GM21390 (cell line): Measurements from ENCODE around the gene MAP2K5.
A peak's percentile ranks its signal among the peaks of the same experiment; 100 is the strongest.

Source experiments
- ATAC-seq: cut with Tn5 transposase; IDR thresholded peaks from one replicate; pipeline ENCODE4 v1.9.1; 2021; ENCODE audit not compliant: unreplicated experiment

The MAP2K5 gene

DNA sequence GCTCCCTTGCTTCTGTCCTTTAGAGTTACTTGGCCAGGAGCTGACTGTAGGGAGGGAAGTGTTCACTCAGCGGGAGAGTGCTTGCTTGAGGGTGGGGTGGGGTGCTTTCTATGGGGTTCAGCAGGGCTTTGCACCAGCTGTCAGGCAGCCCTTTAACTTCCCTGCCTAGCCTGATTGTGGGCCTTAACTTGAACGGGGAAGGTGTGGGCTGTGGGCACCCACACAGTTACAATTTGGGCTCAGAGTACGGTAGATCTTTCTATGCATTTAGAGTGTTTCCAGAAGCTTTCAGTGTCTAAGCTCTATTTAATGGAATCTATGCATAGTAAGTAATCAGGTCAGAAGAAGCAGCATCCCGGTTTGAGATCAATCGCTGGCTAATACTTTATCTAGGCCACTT, 234.6 kb downstream of the MAP2K5 start:
- no peak for ATAC-seq

DNA sequence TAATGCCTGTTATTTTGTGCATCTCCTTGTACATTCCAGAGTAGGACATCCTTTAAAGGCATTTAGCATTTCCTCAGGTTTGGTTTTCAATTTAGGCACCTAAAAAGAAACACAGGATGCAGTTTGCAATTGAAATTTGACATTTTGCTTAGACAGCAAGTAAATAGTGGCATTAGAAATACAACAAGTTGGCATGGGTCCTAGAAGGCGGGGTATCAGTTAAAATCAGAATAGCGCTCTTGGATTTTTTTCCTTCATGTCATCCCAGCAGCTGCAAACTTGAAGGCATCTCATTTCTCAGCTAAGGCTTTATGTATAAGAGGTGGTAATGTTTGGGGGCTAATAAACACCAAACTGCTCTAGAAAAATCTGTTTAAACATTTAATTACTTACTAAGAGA, 235.3 kb downstream of the MAP2K5 start:
- no peak for ATAC-seq

DNA sequence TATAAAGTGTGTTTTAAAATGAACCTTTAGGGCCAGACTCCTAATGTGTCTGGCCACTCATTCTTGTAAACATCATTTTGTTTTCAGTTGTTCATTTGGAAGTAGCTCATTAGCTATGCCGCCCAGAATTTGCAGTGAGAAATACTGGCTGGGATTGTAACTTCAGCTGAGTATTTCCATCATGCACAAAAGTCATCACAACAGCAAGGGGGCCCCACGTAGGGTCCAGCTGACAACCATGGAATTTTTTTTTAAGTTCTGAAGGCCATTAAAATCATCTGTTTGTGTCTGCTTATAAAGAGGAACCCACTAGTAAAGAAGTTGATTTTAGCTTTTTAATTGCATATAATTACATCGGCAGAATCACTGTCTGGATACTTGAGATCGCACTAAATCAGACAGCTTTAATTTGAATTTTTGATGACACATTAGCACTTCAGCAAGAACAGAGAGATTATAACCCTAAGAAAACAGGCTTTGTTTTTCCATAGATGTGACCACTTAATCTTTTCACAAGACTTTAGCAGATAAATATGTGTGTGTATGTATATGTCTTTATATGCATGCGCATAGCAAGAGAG, 236.6 kb downstream of the MAP2K5 start:
- ATAC-seq = no peak

DNA sequence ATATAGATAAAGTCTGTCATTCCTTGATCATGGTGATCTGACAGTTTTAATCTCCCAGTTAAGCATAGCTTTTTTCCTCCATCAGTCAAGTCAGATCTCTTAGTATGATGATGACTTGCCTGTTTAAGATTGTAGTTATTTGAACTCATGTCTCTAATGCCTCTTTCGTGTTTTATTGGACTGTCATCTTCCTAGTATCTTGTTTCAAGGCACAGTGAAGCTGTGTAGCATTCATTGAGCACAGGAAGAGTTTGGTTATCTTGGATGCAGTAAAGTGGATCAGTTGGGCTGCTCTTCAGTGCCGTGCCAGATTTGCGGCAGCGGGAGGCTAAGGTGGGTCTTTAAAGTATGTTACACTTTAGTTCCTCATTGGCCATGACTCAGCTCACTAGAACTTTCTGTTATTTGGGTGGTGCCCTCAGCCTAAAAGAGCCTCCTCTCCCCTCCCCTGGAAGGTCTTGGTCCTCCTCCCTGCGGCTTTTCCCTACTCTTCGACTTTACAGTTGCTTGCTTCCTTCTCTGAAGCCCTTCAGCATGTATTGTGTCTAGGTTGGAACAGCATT, 237.1 kb downstream of the MAP2K5 start:
- no peak for ATAC-seq

DNA sequence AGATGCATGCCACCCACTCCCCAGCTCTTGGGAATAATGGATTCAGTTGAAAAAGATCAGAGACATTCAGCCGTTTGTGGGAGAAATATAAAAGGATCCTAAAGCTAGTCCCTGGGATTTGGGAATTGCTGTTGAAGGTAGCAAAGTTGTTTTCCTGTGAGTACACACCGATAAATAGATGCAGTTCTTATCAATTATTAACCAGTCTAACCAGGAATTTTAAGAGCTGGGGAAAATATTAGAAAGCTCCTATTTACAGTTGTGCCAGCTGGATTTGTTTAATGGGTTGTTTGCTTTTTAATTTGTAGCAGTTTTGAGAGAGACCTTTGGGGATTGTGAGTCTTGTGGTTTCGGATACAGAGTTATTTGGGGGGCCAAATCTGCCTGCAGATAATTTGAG, 238.6 kb downstream of the MAP2K5 start:
- ATAC-seq = no peak

DNA sequence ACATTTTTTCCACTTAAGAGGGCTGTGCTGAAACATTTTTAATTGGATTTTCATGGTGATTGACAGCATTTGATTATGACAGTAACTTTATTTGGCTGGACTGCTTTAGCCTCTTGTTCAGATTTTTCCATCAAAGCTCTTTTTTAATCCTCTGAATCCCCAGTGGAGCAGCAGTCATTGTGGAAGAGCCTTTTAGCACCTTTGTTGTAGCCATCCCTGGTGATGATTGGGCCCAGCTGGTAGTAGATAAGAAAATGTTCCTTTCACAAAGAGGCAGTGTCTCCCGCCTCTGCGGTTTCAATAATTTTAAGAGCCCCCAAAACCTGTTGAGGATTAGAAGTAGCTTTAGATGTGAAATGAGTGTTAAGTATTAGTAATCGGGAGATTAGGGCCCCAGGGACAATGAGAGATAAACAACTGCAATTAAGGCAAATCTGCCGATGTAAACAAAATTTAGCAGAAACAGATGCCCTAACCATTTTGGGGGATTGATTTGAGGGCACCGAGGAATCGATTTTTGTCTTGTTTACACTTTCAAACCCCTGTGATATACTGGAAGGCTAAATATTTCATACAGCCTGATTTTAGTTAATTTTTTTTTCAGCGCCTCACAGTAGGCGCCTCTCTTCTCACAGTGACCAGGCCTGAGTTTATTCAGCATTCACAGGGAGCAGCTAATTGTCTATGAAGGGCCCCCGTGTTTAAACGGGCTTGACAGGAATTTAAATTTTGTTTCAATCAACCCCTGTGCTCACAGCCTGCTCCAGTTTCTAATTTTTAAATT, 239.6 kb downstream of the MAP2K5 start:
- no peak for ATAC-seq

DNA sequence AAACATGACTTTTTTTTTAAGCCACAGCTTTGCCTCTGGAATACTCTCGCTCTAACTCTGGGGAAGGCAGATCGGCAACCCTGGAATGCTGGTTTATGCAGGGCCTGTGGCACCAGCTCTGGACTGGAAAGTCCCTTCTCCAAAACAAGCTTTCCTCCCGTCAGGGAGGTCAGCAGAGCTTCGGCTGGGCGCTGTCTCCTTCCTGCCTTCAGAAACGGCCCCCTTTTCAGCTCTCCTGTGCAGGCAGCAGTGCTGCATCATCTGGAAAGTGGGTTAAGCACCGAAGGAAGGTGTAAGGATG, 240.1 kb downstream of the MAP2K5 start:
- ATAC-seq = no peak

DNA sequence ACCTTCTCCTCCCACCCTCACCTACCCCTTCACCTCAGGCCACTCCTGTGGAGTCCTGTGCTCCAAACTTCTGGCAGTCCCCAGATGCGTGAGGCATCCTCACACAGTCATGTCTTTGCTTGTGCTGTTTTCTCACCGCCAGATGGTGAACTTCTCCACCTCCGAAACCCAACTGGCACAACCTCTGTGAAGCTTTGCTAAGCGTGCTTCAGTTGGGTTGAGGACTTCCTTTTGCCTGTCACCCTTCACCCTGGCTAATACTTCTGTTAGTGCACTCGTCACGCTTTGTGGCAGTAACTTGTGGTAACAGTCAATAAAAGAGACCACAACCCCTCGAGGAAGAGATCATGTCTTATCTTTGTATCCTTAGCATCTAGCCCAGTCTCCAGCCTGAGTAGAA, 240.8 kb downstream of the MAP2K5 start:
- ATAC-seq = peak; percentile 44

DNA sequence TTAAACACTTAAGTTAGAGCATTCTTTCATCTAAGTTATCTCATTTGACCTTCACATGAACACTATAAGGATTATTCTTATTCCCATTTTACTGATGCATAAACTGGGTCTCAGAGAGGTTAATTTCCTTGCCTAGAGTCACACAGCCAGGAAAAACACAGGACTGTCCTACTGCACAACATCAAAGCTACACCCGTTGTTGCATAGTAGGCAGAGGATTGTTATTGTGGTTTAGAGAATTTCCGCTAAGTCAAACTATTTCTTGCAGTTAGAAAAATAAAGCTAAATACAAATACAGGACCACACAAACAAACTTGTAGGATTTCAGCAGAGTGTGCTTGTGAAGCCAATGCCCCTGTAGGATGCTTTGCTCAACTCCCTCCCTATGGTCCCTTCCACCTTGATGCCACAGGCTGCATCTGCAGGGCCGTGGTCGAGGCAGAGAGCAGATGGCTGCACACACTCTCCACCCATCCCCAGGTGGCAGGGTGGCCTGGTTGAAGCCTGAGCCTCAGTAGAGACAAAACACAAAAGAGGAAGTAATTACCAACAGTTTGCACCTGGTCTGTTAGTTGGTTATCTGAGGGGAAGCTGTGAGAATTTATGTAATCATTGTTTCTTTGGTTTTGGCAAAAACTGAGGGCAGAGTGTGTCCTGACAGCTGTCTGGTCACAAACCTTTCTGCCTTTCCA, 241.7 kb downstream of the MAP2K5 start:
- peak; percentile 76 for ATAC-seq

DNA sequence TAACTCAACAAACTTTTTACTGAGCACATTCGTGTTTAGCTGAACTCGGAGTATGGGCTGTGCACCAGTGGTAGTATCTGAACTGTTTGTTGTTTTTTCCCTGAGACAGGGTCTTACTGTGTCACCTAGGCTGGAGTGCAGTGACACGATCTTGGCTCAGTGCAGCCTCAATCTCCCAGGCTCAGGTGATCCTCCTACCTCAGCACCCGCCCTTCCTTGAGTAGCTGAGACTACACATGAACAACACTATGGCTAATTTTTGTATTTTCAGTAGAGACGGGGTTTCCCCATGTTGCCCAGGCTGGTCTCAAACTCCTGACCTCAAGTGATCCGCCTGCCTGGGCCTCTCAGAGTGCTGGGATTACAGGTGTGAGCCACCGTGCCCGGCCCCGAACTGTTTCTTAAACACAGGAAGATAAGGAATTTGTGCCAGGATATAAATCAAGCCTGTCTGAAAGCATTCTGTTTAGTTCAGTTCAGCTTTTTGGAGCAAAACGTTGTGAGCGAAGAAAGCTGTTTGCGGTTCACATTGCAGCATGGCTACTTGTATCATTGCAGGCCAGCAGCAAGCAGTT, 242.4 kb downstream of the MAP2K5 start:
- ATAC-seq = no peak

DNA sequence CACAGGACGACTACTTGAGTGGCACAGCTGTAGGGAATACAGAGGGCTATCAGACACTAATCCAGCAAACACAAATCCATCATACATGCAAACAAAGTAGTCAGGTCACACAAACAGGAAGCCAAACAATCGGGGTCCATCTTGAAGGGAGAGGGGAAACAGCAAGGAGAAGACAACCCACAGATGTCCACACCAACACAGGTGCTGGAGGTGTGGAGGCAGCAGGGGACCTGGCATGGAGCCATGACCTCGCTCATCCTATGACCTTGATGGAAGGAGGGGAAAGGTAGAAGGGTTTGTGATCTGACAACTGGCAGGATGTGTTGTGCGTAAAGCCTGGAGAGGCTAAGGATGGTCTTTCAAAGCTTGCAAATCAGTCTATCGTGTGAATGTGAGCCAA, 242.9 kb downstream of the MAP2K5 start:
- ATAC-seq = no peak

DNA sequence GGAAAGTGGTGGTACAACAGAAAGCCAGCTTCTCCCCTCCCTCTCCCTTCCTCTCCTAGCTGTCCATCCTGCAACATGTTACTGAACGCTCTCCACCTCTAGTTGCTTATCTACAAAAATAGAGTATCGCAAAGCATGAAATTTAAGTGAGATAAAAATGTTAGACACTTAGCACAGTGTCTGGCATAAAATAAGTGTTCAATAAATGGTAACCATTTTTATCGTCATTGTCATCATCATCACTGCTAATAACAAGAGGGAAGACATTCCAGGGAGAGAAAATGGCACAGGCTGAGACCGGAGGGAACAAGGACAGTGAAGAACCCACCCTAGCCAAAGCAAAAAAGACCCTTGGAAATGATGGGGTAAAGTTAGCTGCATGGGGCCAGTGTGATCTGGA, 244.1 kb downstream of the MAP2K5 start:
- ATAC-seq = no peak

DNA sequence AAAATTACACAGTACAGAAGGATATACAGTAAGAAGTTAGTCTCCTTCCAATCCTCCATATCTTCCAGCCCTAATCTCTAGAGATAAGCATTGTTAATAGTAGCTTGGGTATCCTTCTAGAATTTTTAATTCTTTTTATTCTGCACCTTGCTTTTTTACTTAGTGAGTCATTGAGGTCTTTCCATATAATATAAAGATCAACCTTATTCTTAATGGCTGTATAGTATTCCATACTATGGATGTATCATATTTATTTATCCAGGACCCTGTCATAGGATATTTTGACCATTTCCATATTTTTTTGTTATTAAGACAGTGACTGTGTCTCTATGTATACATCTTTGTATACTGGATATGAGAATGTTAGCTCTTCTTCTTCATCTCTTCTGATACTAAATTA, 246.5 kb downstream of the MAP2K5 start:
- no peak for ATAC-seq

DNA sequence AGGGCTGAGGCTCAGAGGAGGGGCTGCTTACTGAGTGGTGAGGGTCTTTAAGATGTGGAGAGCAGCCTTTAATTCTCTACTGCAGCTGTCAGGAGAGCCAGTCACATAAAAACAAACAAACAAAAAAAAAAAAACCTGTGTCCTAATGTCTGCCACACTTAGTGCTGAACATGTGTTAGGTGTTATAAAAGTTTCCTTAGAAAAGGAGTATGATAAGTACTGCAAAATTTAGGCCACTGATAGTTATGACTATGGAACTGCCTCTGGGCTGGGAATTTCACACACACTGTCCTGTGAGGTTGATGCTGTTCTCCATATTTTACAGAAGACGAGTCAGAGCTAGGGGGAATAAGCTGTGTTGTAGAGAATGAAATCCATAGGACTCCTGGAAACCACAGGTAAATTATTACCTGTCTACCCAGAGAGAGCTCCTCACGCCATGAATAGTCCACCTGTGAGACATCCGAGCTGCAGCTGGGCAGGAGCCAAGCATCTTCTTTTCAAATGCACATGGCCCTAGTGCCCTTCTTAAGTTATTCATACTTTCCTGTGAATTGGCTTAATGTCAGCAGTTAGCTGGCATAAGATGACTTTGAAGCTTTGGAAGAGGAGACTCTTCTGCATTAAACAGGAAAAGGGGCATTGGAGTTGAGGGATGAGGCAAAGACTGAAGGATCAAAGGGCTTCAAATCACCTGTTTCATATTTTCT, 248.3 kb downstream of the MAP2K5 start:
- no peak for ATAC-seq

DNA sequence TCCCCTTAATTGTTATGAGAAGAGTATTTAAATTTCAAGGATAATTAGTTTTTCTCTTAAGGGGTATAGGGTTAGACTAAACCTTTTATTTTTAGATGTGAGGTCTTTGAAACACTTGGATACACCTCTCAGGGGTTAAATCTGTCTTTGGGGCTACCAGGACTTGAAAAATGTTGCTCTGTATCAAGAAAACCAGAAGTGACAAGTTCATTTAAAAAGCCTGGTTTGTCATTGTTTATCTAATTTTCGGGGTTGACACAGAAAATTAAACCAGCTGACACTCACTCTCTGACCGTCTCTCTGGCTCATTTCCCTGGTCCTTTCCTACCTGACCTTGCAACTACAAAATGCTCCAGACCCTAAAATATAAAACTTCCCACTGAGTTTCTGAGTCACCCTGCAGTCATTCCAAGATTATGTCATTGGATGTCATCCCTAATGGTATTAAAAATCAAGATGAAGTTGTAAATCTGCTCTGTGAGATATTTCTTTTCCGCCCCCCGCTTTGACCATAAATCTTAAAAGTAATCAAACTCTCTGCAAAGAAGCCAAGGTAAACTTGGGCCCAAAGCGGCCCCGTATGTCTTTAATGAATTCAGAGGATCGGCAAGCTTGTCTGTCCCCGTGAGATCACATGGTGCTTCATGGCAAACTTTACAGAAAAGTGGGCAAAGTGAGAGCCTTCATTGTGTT, 249.9 kb downstream of the MAP2K5 start:
- no peak for ATAC-seq

DNA sequence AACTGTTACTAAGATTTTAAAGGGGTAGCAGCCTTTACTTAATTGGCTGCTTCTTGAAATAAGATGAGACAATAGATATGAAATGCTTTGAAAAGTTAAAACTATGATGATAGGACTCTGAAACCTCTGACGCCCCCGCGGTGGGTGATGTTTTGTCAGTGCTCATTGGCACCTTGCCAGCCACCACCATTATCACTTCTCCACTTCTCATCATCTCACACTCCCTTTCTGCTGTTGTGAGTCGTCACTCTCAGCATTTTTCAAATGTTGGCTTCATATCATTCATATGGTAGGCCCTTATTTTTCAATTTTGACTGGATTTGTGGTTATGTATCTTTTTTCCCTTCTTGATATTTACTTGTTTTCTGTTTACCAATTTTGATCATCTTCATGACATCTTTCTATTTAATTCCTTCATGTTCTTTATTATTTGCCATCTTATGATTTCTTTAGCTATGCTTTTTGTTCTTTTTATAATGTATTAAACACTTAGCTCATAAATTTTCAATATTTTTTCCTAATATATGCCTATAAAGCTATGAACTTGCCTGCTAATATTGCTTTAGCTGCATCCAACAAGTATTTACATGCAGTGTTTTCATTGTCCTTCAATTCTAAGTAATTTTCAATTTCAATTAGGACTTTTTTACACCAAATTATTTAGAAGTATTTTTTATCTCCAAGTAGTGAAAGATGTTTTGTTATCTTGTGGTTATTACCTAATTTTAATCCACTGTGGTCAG, 252.5 kb downstream of the MAP2K5 start:
- no peak for ATAC-seq

DNA sequence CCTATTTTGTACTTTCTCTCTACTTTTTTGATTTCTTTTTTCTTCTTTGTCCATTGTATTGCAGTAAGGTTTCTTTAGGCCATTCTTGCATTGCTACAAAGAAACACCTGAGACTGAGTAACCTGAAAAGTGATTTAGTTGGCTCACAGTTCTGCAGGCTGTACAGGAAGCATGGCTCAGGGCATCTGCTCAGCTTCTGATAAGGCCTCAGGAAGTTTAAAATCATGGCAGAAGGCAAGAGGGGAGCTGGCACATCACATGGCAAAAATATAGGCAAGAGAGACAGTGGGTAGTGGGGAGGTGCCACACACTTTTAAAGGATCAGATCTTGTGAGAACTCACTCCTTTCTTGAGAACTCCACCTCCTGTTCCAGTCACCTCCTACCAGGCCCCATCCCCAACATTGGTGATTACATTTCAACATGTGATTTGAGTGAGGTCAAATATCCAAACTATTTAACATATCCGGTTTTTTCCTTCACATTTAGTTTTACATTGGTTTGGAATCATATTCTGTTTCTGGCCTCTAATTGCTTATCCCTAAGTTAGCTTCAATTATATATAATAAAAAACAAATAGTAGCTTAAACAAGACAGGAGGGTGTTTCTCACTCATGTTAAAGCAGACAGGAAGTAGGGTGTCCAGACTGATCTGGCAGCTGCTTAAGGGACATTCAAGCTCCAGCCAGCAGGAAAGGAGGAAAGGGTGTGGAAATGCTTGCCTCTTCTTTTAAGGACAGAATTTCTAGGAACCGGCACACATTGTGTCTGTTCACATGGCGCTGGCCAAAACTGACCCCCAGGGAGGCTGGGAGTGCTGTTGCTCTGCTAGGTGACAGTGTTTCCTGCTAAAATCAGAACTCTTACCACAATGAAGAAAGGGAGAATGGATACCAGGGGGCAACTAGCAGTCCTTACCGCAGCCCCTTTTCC, 254.0 kb downstream of the MAP2K5 start:
- ATAC-seq = no peak

DNA sequence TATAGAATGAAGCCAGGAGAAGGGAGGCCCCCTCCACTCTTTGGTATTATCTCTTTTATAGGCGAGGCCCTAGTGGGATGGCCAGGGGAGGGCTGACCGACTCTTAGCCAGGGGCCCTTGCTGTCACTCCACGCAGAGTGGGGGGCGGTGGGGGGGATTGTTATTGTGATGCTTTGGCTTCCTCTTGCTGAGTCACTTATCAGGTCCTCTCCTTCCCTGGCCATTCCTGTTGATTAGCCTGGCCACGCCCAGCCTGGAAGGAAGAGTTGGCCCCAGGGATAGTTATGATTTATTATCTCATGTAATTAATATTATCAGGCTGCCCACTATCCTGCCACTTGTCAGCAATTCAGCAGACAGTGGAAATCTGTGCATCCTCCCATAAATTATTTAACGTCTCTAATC, 257.3 kb downstream of the MAP2K5 start:
- no peak for ATAC-seq

DNA sequence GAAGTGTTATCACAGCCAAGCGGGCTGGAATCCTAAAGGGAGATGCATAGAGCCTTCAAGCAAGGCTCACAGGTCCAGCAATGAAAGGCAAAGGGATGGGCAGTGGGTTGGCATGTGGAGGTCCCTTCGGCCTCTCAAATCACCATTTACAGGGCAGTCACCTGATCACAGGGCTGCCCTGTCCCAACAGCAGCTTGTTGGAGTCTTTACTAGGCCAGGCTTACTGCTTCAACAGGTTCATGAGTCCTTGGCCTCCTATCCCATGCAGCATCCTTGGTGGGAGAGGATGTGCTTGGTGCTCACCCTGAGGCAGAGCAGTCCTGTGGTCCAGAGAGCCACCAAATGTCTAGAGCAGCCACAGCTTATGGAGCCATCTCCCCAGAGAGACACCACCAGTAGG, 258.6 kb downstream of the MAP2K5 start:
- ATAC-seq = no peak
